VCaP (cell line): ENCODE data around the gene PAPPA2.
A peak's percentile ranks its signal among the peaks of the same experiment; 100 is the strongest.

Source experiments
- H3K27ac ChIP-seq: fragments of 450-650 bp; 2 replicates; pipeline ENCODE4 v1.5.1; 2017
- TF ChIP-seq, protein P1 (sequence below): fragments of 450-650 bp; conservative IDR thresholded peaks from 2 replicates; pipeline ENCODE4 v1.5.1; 2017; ENCODE audit warnings: mild to moderate bottlenecking, moderate library complexity

Gene PAPPA2

DNA sequence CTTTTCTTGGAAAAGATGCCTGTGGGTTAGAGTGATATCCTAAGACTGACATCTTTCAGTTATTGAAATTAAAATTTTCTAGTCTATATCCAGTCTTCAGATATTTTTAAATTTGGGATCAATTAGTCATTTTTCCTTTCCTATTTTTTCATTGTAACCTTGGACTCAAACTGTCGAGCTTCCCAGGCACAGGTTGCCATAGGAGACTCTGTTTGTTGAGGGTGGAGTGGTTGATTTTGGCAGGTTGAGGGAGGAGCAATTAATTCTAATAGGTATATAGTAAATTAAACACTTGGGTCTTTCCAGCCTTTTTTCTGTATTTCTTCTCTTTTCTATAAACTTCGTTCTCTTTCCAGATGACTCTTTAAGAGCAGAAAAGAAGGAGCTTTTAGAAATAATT is 374.7 kb downstream of the PAPPA2 start:
- TF ChIP-seq, protein P1, sequence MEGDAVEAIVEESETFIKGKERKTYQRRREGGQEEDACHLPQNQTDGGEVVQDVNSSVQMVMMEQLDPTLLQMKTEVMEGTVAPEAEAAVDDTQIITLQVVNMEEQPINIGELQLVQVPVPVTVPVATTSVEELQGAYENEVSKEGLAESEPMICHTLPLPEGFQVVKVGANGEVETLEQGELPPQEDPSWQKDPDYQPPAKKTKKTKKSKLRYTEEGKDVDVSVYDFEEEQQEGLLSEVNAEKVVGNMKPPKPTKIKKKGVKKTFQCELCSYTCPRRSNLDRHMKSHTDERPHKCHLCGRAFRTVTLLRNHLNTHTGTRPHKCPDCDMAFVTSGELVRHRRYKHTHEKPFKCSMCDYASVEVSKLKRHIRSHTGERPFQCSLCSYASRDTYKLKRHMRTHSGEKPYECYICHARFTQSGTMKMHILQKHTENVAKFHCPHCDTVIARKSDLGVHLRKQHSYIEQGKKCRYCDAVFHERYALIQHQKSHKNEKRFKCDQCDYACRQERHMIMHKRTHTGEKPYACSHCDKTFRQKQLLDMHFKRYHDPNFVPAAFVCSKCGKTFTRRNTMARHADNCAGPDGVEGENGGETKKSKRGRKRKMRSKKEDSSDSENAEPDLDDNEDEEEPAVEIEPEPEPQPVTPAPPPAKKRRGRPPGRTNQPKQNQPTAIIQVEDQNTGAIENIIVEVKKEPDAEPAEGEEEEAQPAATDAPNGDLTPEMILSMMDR = no peak
- no peak overlapping the region for H3K27ac ChIP-seq

DNA sequence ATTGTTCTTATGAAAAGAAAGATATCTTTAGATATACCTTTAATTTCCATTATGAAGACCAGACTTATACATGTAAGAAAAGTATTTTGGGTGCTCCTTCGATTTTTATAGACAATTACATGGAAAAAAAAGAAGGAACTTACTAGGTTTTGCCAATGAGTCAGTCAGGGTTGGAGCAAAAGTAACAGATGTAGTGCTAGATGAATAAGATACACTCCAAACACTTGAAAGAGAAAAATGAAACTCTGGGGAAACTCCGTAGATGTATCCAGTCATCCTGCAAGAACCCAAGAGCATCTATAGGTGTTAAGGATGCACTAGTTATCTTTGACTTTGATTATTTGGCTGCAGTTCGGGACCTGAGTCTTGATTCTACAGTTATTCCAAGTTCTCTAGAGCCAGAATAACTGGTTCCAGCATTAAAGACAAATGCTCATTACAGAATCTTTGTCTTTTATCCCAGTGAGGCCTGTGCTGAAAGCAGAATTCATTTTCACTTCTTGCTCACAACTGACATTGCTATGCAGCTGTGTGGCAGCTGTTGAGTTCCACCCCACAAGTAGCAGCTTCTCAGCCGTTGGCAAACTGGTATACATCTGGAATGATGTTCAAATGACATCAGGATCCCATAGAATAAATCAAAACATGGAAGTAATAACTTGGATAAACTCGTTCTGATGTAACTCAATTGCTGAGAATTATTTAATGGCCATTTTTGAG is 375.5 kb downstream of the PAPPA2 start:
- TF ChIP-seq, protein P1 = no peak
- H3K27ac ChIP-seq = no peak overlapping the region

DNA sequence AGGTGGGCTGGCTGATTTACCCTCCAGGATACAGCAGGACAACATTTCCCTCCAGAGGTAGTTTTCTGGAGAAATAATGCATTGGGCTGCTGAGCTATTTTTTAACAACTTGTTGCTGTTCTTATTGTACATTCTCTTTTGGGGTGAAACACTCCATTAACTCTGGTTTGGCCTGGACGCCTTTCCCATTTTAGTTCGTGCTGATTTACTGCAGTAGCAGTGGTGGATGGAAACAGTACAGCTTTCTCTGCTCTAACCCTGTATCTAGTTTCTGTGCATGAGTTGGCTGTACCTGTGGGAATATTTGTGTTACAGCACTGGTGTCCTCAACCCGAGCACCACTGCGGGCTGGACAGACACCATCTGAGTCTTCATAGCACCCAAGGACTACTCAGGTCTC is 376.2 kb downstream of the PAPPA2 start:
- TF ChIP-seq, protein P1 = no peak
- H3K27ac ChIP-seq = no peak overlapping the region

DNA sequence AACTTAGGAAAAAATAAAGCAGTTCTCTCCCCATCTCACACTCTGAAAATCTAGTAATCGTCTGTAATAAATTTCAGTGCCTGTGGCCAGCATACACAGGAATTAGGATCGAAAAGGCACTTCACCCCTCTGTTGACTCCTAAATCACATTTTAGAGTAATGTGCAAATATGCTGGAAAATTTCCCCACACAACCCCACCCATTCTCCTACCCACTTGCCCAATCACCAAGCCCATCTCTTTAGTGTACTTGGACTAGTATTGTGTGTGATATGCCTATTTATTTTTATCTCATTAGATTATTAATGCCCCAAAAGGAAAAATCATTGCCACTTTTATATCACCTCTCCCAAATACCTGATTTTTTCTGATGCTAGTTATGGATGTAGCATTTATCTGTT is 378.3 kb downstream of the PAPPA2 start:
- H3K27ac ChIP-seq = no peak overlapping the region
- TF ChIP-seq, protein P1 = no peak

DNA sequence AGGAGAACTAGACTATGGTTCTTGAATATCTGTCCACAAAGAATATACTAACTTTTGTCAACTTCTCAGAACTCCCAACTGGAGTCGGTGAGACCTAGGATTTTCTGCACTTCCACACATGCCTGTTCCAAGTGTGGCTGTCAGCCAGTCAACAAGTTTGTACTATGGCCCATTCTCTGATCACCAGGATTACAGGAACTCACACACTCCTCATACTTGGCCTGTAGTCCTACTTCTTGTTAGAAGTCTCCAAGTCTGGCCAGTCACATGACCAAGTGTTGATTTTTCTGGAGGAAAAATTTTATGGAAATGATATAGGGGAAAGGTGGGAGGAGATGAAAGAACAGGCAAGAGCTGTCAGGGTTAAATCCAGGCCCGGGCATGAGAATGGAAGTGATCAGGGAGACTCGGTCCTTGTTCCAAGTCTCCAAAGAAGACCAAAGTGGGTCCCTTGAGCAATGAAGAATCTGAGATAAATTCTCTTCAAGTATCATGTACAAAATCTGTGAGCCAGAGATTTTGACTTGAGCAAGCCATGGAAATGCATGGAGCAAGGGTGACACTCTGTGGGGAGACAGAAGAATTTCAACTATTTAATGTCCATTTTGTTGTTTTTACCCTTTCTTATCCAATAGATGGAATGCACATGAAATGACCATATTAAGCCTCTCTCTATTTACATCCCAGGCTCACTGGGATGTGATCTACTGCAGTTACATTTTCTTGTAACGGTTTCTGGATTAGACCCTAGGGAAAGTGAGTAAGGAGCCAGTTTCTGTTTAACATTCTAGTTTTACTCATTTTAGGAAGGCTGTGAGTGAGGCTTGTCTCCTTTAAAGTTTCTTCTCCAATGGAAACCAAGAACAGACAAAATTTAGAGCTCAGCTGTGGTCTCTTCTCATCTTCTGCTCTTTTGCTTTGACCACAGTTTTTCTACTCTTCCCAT is 380.6 kb downstream of the PAPPA2 start:
- TF ChIP-seq, protein P1 = peak; percentile 85
- H3K27ac ChIP-seq = no peak overlapping the region

DNA sequence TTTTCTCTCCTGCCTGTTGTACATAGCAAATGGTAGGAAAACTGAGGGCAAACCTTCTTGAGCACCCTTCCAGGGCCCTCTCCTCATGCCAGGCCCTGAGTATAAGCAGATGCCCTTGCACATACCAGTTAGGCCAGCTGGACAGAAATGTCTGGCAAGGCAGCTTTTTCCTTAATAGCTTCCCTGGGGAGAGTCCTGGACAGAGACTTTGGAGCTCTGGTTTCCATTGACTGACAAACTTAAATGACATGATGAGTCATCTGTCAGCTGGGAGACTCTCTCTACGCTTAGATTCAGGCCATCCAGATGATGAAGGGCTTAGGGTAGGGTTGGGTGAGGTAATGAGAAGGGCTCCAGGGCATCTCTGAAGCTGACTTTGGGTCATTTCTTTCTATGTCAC is 384.1 kb downstream of the PAPPA2 start:
- no peak overlapping the region for H3K27ac ChIP-seq
- TF ChIP-seq, protein P1 = no peak

DNA sequence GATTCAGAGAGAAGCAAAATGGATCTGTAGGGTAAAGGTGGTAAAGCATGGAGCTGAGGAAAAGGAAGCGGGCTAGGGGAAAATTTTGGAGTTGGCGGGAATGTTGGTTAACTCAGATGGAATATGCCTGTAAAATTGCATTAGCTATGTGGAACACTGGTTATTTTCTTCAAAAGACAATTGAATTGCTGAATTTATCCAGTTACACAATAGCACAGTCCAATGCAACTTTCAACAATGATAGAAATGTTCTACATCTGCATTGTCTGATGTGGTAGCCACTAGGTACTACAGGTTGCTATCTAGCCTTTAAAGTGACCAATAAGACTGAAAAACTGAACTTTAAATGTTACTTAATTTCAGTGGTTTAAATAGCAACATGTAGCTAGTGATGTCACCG is 386.3 kb downstream of the PAPPA2 start:
- H3K27ac ChIP-seq = no peak overlapping the region
- TF ChIP-seq, protein P1 = no peak
